A673 (cell line): ENCODE measurements around the gene CEND1. TPM values are rescaled to one million over a fixed set of nuclear protein-coding genes. Genes with fewer than 3 reads are reported as not detected.
A peak's percentile ranks its signal among the peaks of the same experiment; 100 is the strongest.

Experiments
- BruUV-seq: library from RNA; stranded (reverse); fragments of 400-500 nt; replicated peaks from 2 replicates; lab custom pipeline; 2021; lab: Mats Ljungman, UMichigan
- CTCF ChIA-PET: fragments of 300-600 bp; sonication (Branson Sonifier 250); formaldehyde crosslinking; loops from one replicate; lab custom pipeline; 2022; ENCODE audit warnings: antibody characterized with exemption; lab: Charles Lee
- POLR2A ChIA-PET: fragments of 300-600 bp; sonication (Branson Sonifier 250); formaldehyde crosslinking; loops from one replicate; lab custom pipeline; 2022; ENCODE audit warnings: antibody characterized with exemption; ENCODE audit not compliant: low non-redundant PET; lab: Charles Lee
- DNase-seq: peaks from one replicate; pipeline ENCODE4 v3.0.0-alpha.2; 2015; ENCODE audit warnings: low spot score
- H3K27ac ChIP-seq: fragments of 200-600 bp; sonication (generic); 2 replicates; pipeline ENCODE4 v1.5.1; 2016; ENCODE audit warnings: mixed run types, low read depth, mild to moderate bottlenecking, mixed read lengths, antibody characterized with exemption, low read length; ENCODE audit not compliant: poor library complexity, severe bottlenecking
- H3K27me3 ChIP-seq: fragments of 200-600 bp; sonication (generic); replicated peaks from 2 replicates; pipeline ENCODE4 v1.6.1; 2017; ENCODE audit warnings: mixed run types, low read depth, mild to moderate bottlenecking, mixed read lengths, antibody characterized with exemption, low read length; ENCODE audit not compliant: insufficient read depth, poor library complexity
- H3K36me3 ChIP-seq: fragments of 200-600 bp; sonication (generic); 2 replicates; pipeline ENCODE4 v1.6.1; 2016; ENCODE audit warnings: mixed run types, mild to moderate bottlenecking, mixed read lengths, antibody characterized with exemption, low read length; ENCODE audit not compliant: insufficient read depth, poor library complexity, severe bottlenecking
- H3K4me1 ChIP-seq: fragments of 200-600 bp; sonication (generic); 2 replicates; pipeline ENCODE4 v1.6.1; 2017; ENCODE audit warnings: mixed run types, mild to moderate bottlenecking, mixed read lengths, antibody characterized with exemption, low read length; ENCODE audit not compliant: insufficient read depth, poor library complexity, severe bottlenecking
- H3K4me3 ChIP-seq: fragments of 200-600 bp; sonication (generic); 2 replicates; pipeline ENCODE4 v1.5.1; 2016; ENCODE audit warnings: low read depth, mixed run types, mild to moderate bottlenecking, mixed read lengths, low read length; ENCODE audit not compliant: poor library complexity, severe bottlenecking
- H3K9me3 ChIP-seq: fragments of 200-600 bp; sonication (generic); 2 replicates; pipeline ENCODE4 v1.6.1; 2016; ENCODE audit warnings: mixed run types, low read depth, mild to moderate bottlenecking, mixed read lengths, antibody characterized with exemption, low read length; ENCODE audit not compliant: poor library complexity, severe bottlenecking
- EZH2 ChIP-seq: fragments of 200-600 bp; sonication (generic); IDR thresholded peaks from 2 replicates; pipeline ENCODE4 v1.6.1; 2017; ENCODE audit warnings: borderline replicate concordance, low read depth, mild to moderate bottlenecking, mixed read lengths, antibody characterized with exemption, low read length; ENCODE audit not compliant: poor library complexity, severe bottlenecking
- intact Hi-C: fragments of 100-400 bp; cut with micrococcal nuclease; formaldehyde crosslinking; loops from one replicate; pipeline ENCODE4 v1.10.0; 2022; ENCODE audit not compliant: unreplicated experiment
- total RNA-seq: library from RNA; stranded (reverse); gene quantifications from 2 replicates; pipeline ENCODE4 v1.2.3, GENCODE V29; 2021
- TF ChIP-seq, protein P1 (sequence below): fragments of 300-800, 200-600 bp; sonication (generic); conservative IDR thresholded peaks from 2 replicates; pipeline ENCODE4 v1.5.1; 2017; ENCODE audit warnings: low read depth, mild to moderate bottlenecking, antibody characterized with exemption, low read length, moderate library complexity, mixed read lengths

The CEND1 gene
- total RNA-seq, 1 experiment from 2014 or later: 0.52 TPM

DNA sequence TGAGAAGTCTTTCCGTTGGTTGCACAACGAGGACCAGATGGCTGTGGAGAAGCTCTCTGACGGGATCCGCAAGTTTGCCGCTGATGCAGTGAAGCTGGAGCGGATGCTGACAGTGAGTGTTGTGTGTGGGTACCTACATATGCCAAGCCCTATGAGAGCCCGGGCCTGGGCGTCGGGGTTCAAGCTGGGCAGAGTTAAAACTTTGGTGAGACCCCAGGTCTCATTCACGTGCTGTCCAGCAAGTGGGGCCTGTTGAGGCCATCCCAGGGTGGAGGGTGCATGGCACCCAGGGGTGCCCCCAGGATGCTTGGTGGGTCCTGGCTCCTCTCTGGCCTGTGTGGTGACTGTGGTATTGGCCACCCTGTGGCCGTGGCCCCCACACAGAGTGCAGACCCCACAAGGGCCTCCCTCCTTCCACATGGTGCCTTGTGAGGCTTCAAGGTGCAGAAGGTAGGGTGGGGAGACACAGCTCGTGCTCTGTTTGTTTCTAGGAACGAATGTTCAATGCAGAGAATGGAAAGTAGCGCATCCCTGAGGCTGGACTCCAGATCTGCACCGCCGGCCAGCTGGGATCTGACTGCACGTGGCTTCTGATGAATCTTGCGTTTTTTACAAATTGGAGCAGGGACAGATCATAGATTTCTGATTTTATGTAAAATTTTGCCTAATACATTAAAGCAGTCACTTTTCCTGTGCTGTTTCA, 25.4 kb downstream of the CEND1 start:
- no peak for DNase-seq
- TF ChIP-seq, protein P1, sequence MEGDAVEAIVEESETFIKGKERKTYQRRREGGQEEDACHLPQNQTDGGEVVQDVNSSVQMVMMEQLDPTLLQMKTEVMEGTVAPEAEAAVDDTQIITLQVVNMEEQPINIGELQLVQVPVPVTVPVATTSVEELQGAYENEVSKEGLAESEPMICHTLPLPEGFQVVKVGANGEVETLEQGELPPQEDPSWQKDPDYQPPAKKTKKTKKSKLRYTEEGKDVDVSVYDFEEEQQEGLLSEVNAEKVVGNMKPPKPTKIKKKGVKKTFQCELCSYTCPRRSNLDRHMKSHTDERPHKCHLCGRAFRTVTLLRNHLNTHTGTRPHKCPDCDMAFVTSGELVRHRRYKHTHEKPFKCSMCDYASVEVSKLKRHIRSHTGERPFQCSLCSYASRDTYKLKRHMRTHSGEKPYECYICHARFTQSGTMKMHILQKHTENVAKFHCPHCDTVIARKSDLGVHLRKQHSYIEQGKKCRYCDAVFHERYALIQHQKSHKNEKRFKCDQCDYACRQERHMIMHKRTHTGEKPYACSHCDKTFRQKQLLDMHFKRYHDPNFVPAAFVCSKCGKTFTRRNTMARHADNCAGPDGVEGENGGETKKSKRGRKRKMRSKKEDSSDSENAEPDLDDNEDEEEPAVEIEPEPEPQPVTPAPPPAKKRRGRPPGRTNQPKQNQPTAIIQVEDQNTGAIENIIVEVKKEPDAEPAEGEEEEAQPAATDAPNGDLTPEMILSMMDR: no peak
- no peak for TF ChIP-seq EZH2
- BruUV-seq: no TSS peak
- H3K36me3 ChIP-seq: peaks cover 50% of the 10 kb centered on the region
- no peaks in the 10 kb centered on the region for H3K9me3 ChIP-seq
- H3K27ac ChIP-seq: no peak overlapping the region
- no peaks in the 10 kb centered on the region for H3K27me3 ChIP-seq
- H3K4me3 ChIP-seq: no peak overlapping the region
- ChIA-PET POLR2A (interaction anchor here (0.5 kb wide), 1 partner anchor 19 kb away, joined by 4 read pairs; no protein-coding TSS in a partner anchor), CTCF (no interaction called here)
- intact Hi-C loops: no loop called here
- no peaks in the 10 kb centered on the region for H3K4me1 ChIP-seq

DNA sequence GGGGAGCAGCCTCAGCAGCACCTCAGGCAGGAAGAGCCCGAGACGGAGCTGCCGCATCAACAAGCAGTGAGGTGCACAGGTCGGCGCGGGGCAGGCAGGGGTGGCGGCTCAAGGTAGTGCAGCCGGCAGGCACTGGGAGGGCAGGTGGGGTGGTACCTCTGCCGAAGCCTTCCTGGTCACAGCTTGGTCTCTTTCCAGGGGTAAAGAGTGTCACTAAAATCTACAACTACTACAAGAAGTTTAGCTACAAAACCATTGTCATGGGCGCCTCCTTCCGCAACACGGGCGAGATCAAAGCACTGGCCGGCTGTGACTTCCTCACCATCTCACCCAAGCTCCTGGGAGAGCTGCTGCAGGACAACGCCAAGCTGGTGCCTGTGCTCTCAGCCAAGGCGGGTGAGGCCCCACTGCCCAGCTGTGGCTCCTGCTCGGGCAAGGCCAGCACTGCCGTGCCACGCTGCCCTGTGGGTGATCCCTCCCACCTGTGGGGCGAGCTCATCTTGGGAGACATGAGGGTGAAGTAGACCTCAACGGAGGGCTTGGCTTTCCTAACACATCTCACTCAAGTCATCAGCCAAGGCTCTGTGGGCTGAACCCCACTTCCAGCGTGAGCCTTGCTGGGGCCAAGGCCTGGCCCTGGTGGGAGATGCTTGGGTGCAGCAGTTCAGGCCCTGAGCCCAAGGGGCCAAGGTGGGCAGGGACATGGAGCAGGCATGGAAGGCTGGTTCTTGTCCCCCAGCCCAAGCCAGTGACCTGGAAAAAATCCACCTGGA, 26.2 kb downstream of the CEND1 start:
- Histone ChIP-seq H3K4me3 (no peak overlapping the region), H3K4me1 (no peaks in the 10 kb centered on the region), H3K9me3 (no peaks in the 10 kb centered on the region), H3K27me3 (no peaks in the 10 kb centered on the region), H3K27ac (no peak overlapping the region), H3K36me3 (peaks cover 50% of the 10 kb centered on the region)
- intact Hi-C loops: no loop called here
- BruUV-seq: TSS peak; percentile 20
- CTCF ChIA-PET: no interaction called here
- POLR2A ChIA-PET: no interaction called here
- no peak for DNase-seq
- TF ChIP-seq, protein P1: no peak
- no peak for TF ChIP-seq EZH2

DNA sequence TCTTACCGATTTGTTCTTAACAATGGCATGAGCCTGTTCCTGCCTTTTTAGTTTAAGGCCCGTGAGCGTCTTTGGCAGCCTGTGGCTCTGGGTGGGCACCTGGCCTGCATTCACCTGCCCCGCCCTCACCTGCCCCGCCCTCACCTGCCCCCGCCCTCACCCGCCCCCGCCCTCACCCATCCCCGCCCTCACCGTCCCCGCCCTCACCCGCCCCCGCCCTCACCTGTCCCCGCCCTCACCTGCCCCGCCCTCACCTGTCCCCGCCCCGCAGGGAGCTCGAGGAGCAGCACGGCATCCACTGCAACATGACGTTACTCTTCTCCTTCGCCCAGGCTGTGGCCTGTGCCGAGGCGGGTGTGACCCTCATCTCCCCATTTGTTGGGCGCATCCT, 26.8 kb downstream of the CEND1 start:
- H3K27me3 ChIP-seq: no peaks in the 10 kb centered on the region
- ChIA-PET POLR2A (no interaction called here), CTCF (no interaction called here)
- DNase-seq: no peak
- H3K9me3 ChIP-seq: no peaks in the 10 kb centered on the region
- H3K27ac ChIP-seq: peak overlapping the region; percentile 30
- no peak overlapping the region for H3K4me3 ChIP-seq
- peaks cover 50% of the 10 kb centered on the region for H3K36me3 ChIP-seq
- no peaks in the 10 kb centered on the region for H3K4me1 ChIP-seq
- intact Hi-C loops: no loop called here
- TF ChIP-seq, protein P1: no peak
- no peak for TF ChIP-seq EZH2
- BruUV-seq: no TSS peak
